ENCODE results near the gene SLC2A8.

DNA sequence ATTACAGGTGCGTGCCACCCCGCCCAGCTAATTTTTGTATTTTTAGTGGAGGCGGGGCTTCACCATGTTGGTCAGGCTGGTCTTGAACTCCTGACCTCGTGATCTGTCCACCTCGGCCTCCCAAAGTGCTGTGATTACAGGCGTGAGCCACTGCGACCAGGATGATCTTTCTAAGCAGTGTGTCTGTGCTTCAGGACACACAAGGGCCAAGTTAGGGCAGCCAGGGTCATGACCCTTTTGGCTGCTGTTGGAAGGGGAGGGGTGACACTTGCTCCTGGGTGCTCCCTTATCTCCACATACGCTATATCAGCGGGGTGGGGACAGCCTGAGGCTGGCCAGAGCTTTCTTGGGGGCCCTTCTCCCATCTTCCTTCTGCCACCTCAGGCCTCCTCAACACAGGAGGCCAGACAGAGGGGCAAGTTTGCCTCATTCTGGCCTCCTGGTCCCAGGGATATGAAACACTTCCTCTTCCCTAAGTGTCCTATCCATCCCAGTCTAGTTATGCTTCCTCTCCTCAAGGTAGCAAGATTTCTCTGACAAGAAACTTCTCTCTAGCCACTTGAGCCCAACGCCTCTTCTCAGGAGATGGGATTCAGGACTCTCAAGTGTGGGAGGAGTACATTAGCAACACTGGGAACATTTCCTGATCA lies 25.3 kb downstream of the SLC2A8 start:
- TF ChIP-seq EZH2 (optimal IDR thresholded peaks at IDR 0.05; ENCODE audit: low read depth, low read length) (no peak), EZH2phosphoT487 (IDR thresholded peaks at IDR 0.05; ENCODE audit: low read length) (no peak)

Data from MM.1S (cell line).